Vagina (tissue), 2 donors: Measurements from ENCODE around the gene ETDA. TPM values are rescaled to one million over a fixed set of nuclear protein-coding genes. Genes with fewer than 3 reads are reported as not detected.
A peak's percentile ranks its signal among the peaks of the same experiment; 100 is the strongest.

Source experiments
- DNase-seq, 2 donors: peaks; one replicate each; pipeline ENCODE4 v3.0.0-alpha.2; 2017; ENCODE audit errors: extremely low spot score in 2 of 2
- H3K27ac ChIP-seq: fragments of 200-600 bp; sonication (generic); one replicate; pipeline ENCODE4 v1.5.1; 2019
- H3K27me3 ChIP-seq: fragments of 200-600 bp; sonication (generic); one replicate; pipeline ENCODE4 v1.5.1; 2019
- H3K36me3 ChIP-seq, 2 donors: fragments of 200-600 bp; sonication (generic); one replicate each; pipeline ENCODE4 v1.5.1; 2017 to 2019
- H3K4me1 ChIP-seq: fragments of 200-600 bp; sonication (generic); one replicate; pipeline ENCODE4 v1.5.1; 2019
- H3K4me3 ChIP-seq, 2 donors: fragments of 200-600 bp; sonication (generic); 1 replicate in 1 of 2; 2 replicates in 1 of 2; pipeline ENCODE4 v1.5.1; 2016 to 2019
- H3K9me3 ChIP-seq: fragments of 200-600 bp; sonication (generic); one replicate; pipeline ENCODE4 v1.5.1; 2019
- POLR2A ChIP-seq, 2 donors: fragments of 450-650 bp; IDR thresholded peaks; one replicate each; pipeline ENCODE4 v1.6.1; 2017; ENCODE audit warnings: antibody characterized with exemption in 2 of 2, mild to moderate bottlenecking in 2 of 2, moderate library complexity in 2 of 2
- POLR2AphosphoS5 ChIP-seq, 2 donors: sonication (generic); formaldehyde crosslinking; IDR thresholded peaks; one replicate each; pipeline ENCODE4 v1.9.0; 2017; ENCODE audit warnings: antibody characterized with exemption in 2 of 2, mild to moderate bottlenecking in 2 of 2, low read depth in 1 of 2; ENCODE audit not compliant: insufficient read depth in 1 of 2
- intact Hi-C: fragments of 100-400 bp; cut with DNase I; formaldehyde crosslinking; loops from one replicate; pipeline ENCODE4 v1.15.1; 2023
- total RNA-seq: library from RNA; depleted of rRNA; stranded (reverse); fragments of >200 nt; gene quantifications from one replicate; pipeline ENCODE4 v1.2.3, GENCODE V29; 2016
- TF ChIP-seq, protein P1 (sequence below), 3 experiments: fragments of 450-650 bp in 2 of 3; fragments of 200-600 bp in 1 of 3; sonication (generic) in 1 of 3; IDR thresholded peaks; one replicate each; pipeline ENCODE4 v1.5.1; 2017 to 2019; ENCODE audit warnings: antibody characterized with exemption in 3 of 3, mild to moderate bottlenecking in 2 of 3, moderate library complexity in 2 of 3

The ETDA gene
- total RNA-seq, 1 donor from 2014 or later, result not detected

GRCh38 chrX:135264206-135264605 lies 12.3 kb downstream of the ETDA start:
- H3K4me1 ChIP-seq, result no peaks in the 10 kb centered on the region
- intact Hi-C loops, result no loop called here
- TF ChIP-seq POLR2AphosphoS5 (IDR thresholded peaks at IDR 0.05; ENCODE audit: insufficient read depth in 1 of 2, low read depth in 1 of 2) (no peak), POLR2A (IDR thresholded peaks at IDR 0.05) (no peak)
- TF ChIP-seq, protein P1, sequence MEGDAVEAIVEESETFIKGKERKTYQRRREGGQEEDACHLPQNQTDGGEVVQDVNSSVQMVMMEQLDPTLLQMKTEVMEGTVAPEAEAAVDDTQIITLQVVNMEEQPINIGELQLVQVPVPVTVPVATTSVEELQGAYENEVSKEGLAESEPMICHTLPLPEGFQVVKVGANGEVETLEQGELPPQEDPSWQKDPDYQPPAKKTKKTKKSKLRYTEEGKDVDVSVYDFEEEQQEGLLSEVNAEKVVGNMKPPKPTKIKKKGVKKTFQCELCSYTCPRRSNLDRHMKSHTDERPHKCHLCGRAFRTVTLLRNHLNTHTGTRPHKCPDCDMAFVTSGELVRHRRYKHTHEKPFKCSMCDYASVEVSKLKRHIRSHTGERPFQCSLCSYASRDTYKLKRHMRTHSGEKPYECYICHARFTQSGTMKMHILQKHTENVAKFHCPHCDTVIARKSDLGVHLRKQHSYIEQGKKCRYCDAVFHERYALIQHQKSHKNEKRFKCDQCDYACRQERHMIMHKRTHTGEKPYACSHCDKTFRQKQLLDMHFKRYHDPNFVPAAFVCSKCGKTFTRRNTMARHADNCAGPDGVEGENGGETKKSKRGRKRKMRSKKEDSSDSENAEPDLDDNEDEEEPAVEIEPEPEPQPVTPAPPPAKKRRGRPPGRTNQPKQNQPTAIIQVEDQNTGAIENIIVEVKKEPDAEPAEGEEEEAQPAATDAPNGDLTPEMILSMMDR (IDR thresholded peaks at IDR 0.05), result no peak

DNA sequence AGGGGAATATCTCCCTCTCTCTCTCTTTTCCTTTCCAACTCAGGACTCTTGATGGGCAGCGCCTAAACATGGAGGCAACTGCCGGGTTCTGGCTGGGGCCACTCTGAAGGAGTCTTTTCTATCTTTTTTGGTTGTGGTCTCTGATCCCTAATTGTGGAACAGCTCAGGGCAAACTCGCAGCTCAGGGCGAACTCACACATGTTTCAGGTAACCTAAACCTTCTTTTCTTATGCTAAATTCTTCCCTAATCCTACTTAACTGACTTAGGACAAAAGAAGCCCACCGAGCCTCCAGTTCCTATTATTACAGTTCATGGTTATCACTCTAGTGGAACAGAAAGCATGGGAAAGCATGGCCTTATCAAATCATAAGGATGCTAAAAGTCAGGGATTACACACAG lies 21.3 kb downstream of the ETDA start:
- Histone ChIP-seq H3K9me3 (no peaks in the 10 kb centered on the region), H3K27ac (no peak overlapping the region), H3K36me3 (no peaks in the 10 kb centered on the region), H3K4me1 (no peaks in the 10 kb centered on the region), H3K4me3 (no peak overlapping the region), H3K27me3 (no peaks in the 10 kb centered on the region)
- DNase-seq, result no peak
- TF ChIP-seq POLR2AphosphoS5 (IDR thresholded peaks at IDR 0.05; ENCODE audit: insufficient read depth in 1 of 2, low read depth in 1 of 2), result no peak
- no peak for TF ChIP-seq POLR2A (IDR thresholded peaks at IDR 0.05)
- TF ChIP-seq, protein P1 (IDR thresholded peaks at IDR 0.05), result no peak
- intact Hi-C loops, result no loop called here

More at GRCh38 chrX:135264206-135264605, 12.3 kb downstream of the ETDA start:
- Histone ChIP-seq H3K36me3 (no peaks in the 10 kb centered on the region), H3K27ac (no peak overlapping the region), H3K9me3 (no peaks in the 10 kb centered on the region), H3K27me3 (no peaks in the 10 kb centered on the region), H3K4me3 (no peak overlapping the region)
- no peak for DNase-seq

DNA sequence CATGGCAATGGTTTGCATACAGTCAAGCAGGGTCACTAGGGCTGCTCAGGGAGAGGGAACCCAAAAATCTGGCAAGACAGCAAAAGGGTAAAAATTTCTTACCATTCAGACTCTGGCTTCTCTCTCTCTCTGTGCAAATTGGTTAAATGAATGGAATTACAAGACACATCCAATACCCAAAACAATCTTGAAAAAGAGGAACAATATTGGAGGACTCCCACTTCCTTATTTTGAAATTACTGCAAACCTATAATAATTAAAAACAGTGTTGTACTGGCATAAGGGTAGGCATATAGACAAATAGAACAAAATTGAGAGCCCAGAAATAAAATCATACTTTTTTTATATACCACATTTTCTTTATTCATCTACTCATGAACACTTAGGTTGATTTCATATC lies 24.1 kb downstream of the ETDA start:
- no peak for TF ChIP-seq POLR2A (IDR thresholded peaks at IDR 0.05)
- TF ChIP-seq POLR2AphosphoS5 (IDR thresholded peaks at IDR 0.05; ENCODE audit: insufficient read depth in 1 of 2, low read depth in 1 of 2), result no peak
- TF ChIP-seq, protein P1 (IDR thresholded peaks at IDR 0.05), result no peak
- Histone ChIP-seq H3K4me3 (no peak overlapping the region), H3K4me1 (no peaks in the 10 kb centered on the region), H3K27ac (no peak overlapping the region), H3K9me3 (peaks cover 11% of the 10 kb centered on the region), H3K36me3 (no peaks in the 10 kb centered on the region), H3K27me3 (no peaks in the 10 kb centered on the region)
- intact Hi-C loops, result no loop called here
- no peak for DNase-seq

GRCh38 chrX:135287266-135287823 lies 35.5 kb downstream of the ETDA start:
- DNase-seq, result no peak
- Histone ChIP-seq H3K27ac (no peak overlapping the region), H3K4me3 (no peak overlapping the region), H3K9me3 (peaks cover 25% of the 10 kb centered on the region), H3K36me3 (peaks cover 0 to 16% of the 10 kb centered on the region in 2 donors), H3K27me3 (no peaks in the 10 kb centered on the region), H3K4me1 (no peaks in the 10 kb centered on the region)
- TF ChIP-seq, protein P1 (IDR thresholded peaks at IDR 0.05), result no peak
- TF ChIP-seq POLR2AphosphoS5 (IDR thresholded peaks at IDR 0.05; ENCODE audit: insufficient read depth in 1 of 2, low read depth in 1 of 2) (no peak), POLR2A (IDR thresholded peaks at IDR 0.05) (no peak)
- intact Hi-C loops, result no loop called here

GRCh38 chrX:135295238-135295943 lies 43.5 kb downstream of the ETDA start:
- intact Hi-C loops, result no loop called here
- no peak for TF ChIP-seq POLR2AphosphoS5 (IDR thresholded peaks at IDR 0.05; ENCODE audit: insufficient read depth in 1 of 2, low read depth in 1 of 2)
- TF ChIP-seq, protein P1 (IDR thresholded peaks at IDR 0.05), result no peak
- TF ChIP-seq POLR2A (IDR thresholded peaks at IDR 0.05), result no peak
- H3K4me3 ChIP-seq, result peak overlapping the region; percentile 23 to 28

More at GRCh38 chrX:135295238-135295943, 43.5 kb downstream of the ETDA start:
- Histone ChIP-seq H3K4me1 (no peaks in the 10 kb centered on the region), H3K27ac (no peak overlapping the region), H3K36me3 (peaks cover 0 to 4% of the 10 kb centered on the region in 2 donors), H3K9me3 (no peaks in the 10 kb centered on the region), H3K27me3 (no peaks in the 10 kb centered on the region)
- no peak for DNase-seq
